GM21737 (cell line): ENCODE measurements around the gene STEAP4.

ENCODE experiments used
- ATAC-seq: cut with Tn5 transposase; IDR thresholded peaks from one replicate; pipeline ENCODE4 v1.9.1; 2021; ENCODE audit warnings: mild to moderate bottlenecking, moderate library complexity; ENCODE audit not compliant: unreplicated experiment

The STEAP4 gene

GRCh38 chr7:88224601-88225275 lies 82.0 kb downstream of the STEAP4 start:
- ATAC-seq = no peak

GRCh38 chr7:88223265-88223664 lies 83.4 kb downstream of the STEAP4 start:
- ATAC-seq = no peak
